HG03175 (cell line): Measurements from ENCODE around the gene ATP6V1F.

ENCODE experiments used
- ATAC-seq: cut with Tn5 transposase; IDR thresholded peaks from one replicate; pipeline ENCODE4 v1.9.1; 2021; ENCODE audit warnings: mild to moderate bottlenecking, moderate library complexity; ENCODE audit not compliant: unreplicated experiment

Gene ATP6V1F

GRCh38 chr7:128914566-128915151 lies 52.0 kb downstream of the ATP6V1F start:
- ATAC-seq, result peak; percentile 54

GRCh38 chr7:128915271-128915819 lies 52.7 kb downstream of the ATP6V1F start:
- ATAC-seq, result no peak
